HFFc6 (cell line): ENCODE data around the gene LSAMP. TPM values are rescaled to one million over a fixed set of nuclear protein-coding genes. Genes with fewer than 3 reads are reported as not detected.
A peak's percentile ranks its signal among the peaks of the same experiment; 100 is the strongest.

Experiments
- DNase-seq: peaks from one replicate; pipeline ENCODE4 v3.0.0-alpha.2; 2018
- H3K27ac Mint-ChIP-seq: 2 replicates; pipeline ENCODE4 v1.8.0; 2020; ENCODE audit warnings: mild to moderate bottlenecking, mixed read lengths
- H3K27me3 Mint-ChIP-seq: 2 replicates; pipeline ENCODE4 v1.8.0; 2021; ENCODE audit warnings: mild to moderate bottlenecking, moderate library complexity, mixed read lengths; ENCODE audit not compliant: insufficient read depth
- H3K36me3 Mint-ChIP-seq: 2 replicates; pipeline ENCODE4 v1.8.0; 2021; ENCODE audit warnings: low read depth, mixed read lengths
- H3K4me1 Mint-ChIP-seq: 2 replicates; pipeline ENCODE4 v1.8.0; 2020; ENCODE audit warnings: low read depth, mixed read lengths
- H3K4me3 Mint-ChIP-seq: 2 replicates; pipeline ENCODE4 v1.8.0; 2020; ENCODE audit warnings: mild to moderate bottlenecking, moderate library complexity, mixed read lengths
- H3K9me3 Mint-ChIP-seq: 2 replicates; pipeline ENCODE4 v1.8.0; 2020; ENCODE audit warnings: mild to moderate bottlenecking, mixed read lengths
- CTCF ChIP-seq: fragments of 200-600 bp; sonication (generic); IDR thresholded peaks from 2 replicates; pipeline ENCODE4 v1.5.0; 2021; ENCODE audit warnings: antibody characterized with exemption, mild to moderate bottlenecking
- total RNA-seq, 6 experiments: library from RNA; stranded (reverse); fragmentation: NEBNext Ultra II Directional; extraction: Animal tissue kit (Norgen Biotek cat#: 25700); gene quantifications; 2 replicates in 1 of 6; 3 replicates in 5 of 6; pipeline ENCODE4 v1.2.3, GENCODE V29; 2021

LSAMP gene
- total RNA-seq, 6 experiments from 2014 or later: not detected

- H3K4me1 Mint-ChIP-seq: no peaks in the 10 kb centered on the region
- H3K36me3 Mint-ChIP-seq: no peaks in the 10 kb centered on the region
- DNase-seq: no peak
- H3K27ac Mint-ChIP-seq: no peak overlapping the region
- no peaks in the 10 kb centered on the region; the same call in none of the 2 replicates for H3K27me3 Mint-ChIP-seq
- no peak overlapping the region for H3K4me3 Mint-ChIP-seq
- H3K9me3 Mint-ChIP-seq: no peaks in the 10 kb centered on the region
- no peak for TF ChIP-seq CTCF
Measured at GRCh38 chr3:116065501-116065900, 379.8 kb downstream of the LSAMP start.

- H3K27ac Mint-ChIP-seq: no peak overlapping the region
- peaks cover 7% of the 10 kb centered on the region for H3K4me1 Mint-ChIP-seq
- no peak for DNase-seq
- H3K4me3 Mint-ChIP-seq: no peak overlapping the region
- H3K36me3 Mint-ChIP-seq: no peaks in the 10 kb centered on the region
- H3K9me3 Mint-ChIP-seq: no peaks in the 10 kb centered on the region
- H3K27me3 Mint-ChIP-seq: no peaks in the 10 kb centered on the region; the same call in none of the 2 replicates
- no peak for TF ChIP-seq CTCF
Measured at GRCh38 chr3:116064646-116065045, 380.6 kb downstream of the LSAMP start.

GRCh38 chr3:116059421-116060096 lies 385.7 kb downstream of the LSAMP start:
- Mint-ChIP-seq H3K36me3 (no peaks in the 10 kb centered on the region), H3K4me1 (peaks cover 10% of the 10 kb centered on the region), H3K27ac (peak overlapping the region; percentile 43; the same call in 1 of the 2 replicates), H3K27me3 (no peaks in the 10 kb centered on the region), H3K9me3 (no peaks in the 10 kb centered on the region), H3K4me3 (no peak overlapping the region)
- DNase-seq: peak; percentile 75
- no peak for TF ChIP-seq CTCF

GRCh38 chr3:116058844-116059243 lies 386.4 kb downstream of the LSAMP start:
- Mint-ChIP-seq H3K4me3 (no peak overlapping the region), H3K27ac (no peak overlapping the region), H3K9me3 (no peaks in the 10 kb centered on the region), H3K27me3 (no peaks in the 10 kb centered on the region), H3K36me3 (no peaks in the 10 kb centered on the region), H3K4me1 (peaks cover 10% of the 10 kb centered on the region)
- no peak for TF ChIP-seq CTCF
- no peak for DNase-seq

- TF ChIP-seq CTCF: no peak
- Mint-ChIP-seq H3K27ac (no peak overlapping the region), H3K9me3 (no peaks in the 10 kb centered on the region), H3K36me3 (no peaks in the 10 kb centered on the region), H3K4me1 (peaks cover 10% of the 10 kb centered on the region), H3K27me3 (no peaks in the 10 kb centered on the region), H3K4me3 (no peak overlapping the region)
- no peak for DNase-seq
Measured at GRCh38 chr3:116057400-116058006, 387.8 kb downstream of the LSAMP start.
